Measurements from ENCODE around the gene RNF150. TPM values are rescaled to one million over a fixed set of nuclear protein-coding genes. Genes with fewer than 3 reads are reported as not detected.
"Not testable (repeated sequence)": the region's sequence is repeated elsewhere in the genome, so short reads cannot be mapped to it uniquely, and the experiment has no call there.

RNF150 gene
- total RNA-seq, 2 donors from 2014 or later = 2.3 to 4.6 TPM

DNA sequence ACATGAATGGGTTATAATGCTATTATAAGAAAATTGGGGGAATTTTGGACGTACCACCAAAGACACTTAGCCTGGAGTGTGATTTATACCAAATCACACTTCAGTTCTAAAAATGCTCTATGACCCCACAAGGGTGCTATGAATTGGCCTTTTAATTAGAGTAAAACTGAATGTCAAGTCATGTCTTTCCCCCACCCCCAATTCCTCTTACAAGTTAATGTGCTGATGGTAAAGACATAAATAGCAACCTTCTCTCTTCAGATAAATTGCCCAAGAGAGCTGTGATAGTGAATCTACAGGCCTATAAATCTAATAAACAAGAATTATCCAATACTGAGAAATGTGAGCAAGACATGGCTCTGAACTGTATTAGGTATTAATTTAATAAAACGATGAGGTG, 78.8 kb downstream of the RNF150 start:
- no peak for TF ChIP-seq POLR2A (IDR thresholded peaks at IDR 0.05)
- TF ChIP-seq, protein P1, sequence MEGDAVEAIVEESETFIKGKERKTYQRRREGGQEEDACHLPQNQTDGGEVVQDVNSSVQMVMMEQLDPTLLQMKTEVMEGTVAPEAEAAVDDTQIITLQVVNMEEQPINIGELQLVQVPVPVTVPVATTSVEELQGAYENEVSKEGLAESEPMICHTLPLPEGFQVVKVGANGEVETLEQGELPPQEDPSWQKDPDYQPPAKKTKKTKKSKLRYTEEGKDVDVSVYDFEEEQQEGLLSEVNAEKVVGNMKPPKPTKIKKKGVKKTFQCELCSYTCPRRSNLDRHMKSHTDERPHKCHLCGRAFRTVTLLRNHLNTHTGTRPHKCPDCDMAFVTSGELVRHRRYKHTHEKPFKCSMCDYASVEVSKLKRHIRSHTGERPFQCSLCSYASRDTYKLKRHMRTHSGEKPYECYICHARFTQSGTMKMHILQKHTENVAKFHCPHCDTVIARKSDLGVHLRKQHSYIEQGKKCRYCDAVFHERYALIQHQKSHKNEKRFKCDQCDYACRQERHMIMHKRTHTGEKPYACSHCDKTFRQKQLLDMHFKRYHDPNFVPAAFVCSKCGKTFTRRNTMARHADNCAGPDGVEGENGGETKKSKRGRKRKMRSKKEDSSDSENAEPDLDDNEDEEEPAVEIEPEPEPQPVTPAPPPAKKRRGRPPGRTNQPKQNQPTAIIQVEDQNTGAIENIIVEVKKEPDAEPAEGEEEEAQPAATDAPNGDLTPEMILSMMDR (IDR thresholded peaks at IDR 0.05) = no peak
- H3K36me3 ChIP-seq (replicated peaks in 1 of 2; ENCODE audit: insufficient read depth in 1 of 2, low read depth in 2 of 2) = no peaks in the 10 kb centered on the region
- ATAC-seq (no peak), DNase-seq (no peak)
- intact Hi-C loops (cut with DNase I) = no loop called here
- H3K27me3 ChIP-seq = no peaks in the 10 kb centered on the region
- H3K4me3 ChIP-seq = no peak overlapping the region
- no peaks in the 10 kb centered on the region for H3K4me1 ChIP-seq
- WGBS, 2 donors = 83 to 85% methylated on average over 2 of the region's 2 CpGs
- peaks cover 0 to 5% (median 0%) of the 10 kb centered on the region in 3 donors for H3K9me3 ChIP-seq
- no peak overlapping the region for H3K27ac ChIP-seq

DNA sequence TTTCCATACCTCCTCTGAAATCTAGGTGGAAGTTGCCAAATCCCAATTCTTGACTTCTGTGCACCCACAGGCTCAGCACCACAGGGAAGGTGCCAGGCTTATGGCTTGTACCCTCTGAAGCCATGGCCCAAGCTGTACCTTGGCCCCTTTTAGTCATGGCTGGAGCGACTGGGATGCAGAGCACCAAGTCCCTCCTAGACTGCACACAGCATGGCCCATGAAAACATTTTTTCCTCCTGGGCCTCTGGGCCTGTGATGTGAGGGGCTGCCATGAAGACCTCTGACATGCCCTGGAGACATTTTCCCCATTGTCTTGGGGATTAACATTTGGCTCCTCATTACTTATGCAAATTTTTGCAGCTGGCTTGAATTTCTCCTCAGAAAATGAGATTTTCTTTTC, 82.3 kb downstream of the RNF150 start:
- ATAC-seq; intact Hi-C loops (cut with DNase I): not testable (repeated sequence)
- WGBS, 2 donors = 69% methylated on average over 1 of the region's 1 CpG; no CpG with 5 or more reads in 1 of the 2 donors

DNA sequence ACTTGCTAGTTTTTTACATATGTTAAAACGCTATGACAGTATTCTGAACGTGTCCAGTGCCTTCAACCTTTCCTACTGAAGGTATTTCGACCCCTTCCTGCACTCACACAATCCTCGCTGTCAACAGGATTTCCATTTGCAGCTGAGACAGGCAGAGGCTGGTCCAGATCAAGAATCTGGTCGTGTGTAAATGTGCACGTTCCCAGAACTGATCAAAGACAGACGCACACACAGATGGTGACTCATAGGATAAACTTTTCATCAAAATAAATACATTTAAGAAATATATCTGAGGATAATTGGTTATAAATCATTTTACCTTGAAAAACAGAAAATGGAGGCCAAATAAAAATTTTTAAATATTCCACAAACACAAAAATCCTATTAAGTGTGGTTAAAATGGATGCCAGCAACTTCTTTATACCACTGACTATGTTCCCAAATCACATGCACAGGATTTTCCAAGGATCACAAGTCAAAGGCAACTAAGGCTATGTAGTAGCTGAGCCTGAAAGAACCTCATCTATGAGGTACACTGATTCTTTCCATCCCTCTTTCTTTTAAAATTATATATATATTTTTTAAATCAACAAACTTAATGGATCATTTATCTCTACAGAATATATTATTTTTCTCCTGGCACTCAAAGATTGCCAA, 85.9 kb downstream of the RNF150 start:
- H3K9me3 ChIP-seq = peaks cover 0 to 5% (median 0%) of the 10 kb centered on the region in 3 donors
- no peaks in the 10 kb centered on the region for H3K4me1 ChIP-seq
- no peak overlapping the region for H3K27ac ChIP-seq
- H3K4me3 ChIP-seq = no peak overlapping the region
- TF ChIP-seq, protein P1 (IDR thresholded peaks at IDR 0.05) = no peak
- no peak for TF ChIP-seq POLR2A (IDR thresholded peaks at IDR 0.05)
- DNase-seq (no peak), ATAC-seq (no peak)
- 55 to 67% methylated on average over 7 of the region's 7 CpGs for WGBS, 2 donors
- intact Hi-C loops (cut with DNase I) = no loop called here
- no peaks in the 10 kb centered on the region for H3K27me3 ChIP-seq
- no peaks in the 10 kb centered on the region for H3K36me3 ChIP-seq (replicated peaks in 1 of 2; ENCODE audit: insufficient read depth in 1 of 2, low read depth in 2 of 2)

More for the DNA sequence above, 82.3 kb downstream of the RNF150 start:
- H3K36me3 ChIP-seq (replicated peaks in 1 of 2; ENCODE audit: insufficient read depth in 1 of 2, low read depth in 2 of 2); H3K4me3 ChIP-seq; H3K4me1 ChIP-seq; H3K27me3 ChIP-seq; H3K9me3 ChIP-seq; DNase-seq; H3K27ac ChIP-seq: not testable (repeated sequence)

DNA sequence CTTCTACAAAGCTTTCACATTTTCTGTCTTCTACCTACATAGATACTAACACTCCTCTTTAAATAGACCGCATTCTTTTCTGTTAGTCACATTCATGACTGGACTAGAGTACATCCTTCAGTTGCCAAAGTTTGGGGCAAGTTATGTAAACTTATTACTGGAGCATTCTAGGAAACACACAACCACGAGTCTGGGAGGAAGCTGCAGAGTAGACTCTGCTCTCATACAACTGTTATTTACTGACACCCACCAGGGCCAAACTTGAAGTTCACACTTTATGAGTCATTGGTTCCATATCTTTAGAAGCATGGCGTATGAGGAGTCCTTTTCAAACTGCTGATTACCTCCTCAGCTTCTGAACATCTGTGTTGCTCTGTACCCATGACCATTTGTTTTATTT, 87.0 kb downstream of the RNF150 start:
- 62 to 67% methylated on average over 3 of the region's 3 CpGs for WGBS, 2 donors
- DNase-seq (peak in 1 of 4 donors; percentile 13), ATAC-seq (peak; percentile 48)
- H3K9me3 ChIP-seq = peaks cover 0 to 5% (median 0%) of the 10 kb centered on the region in 3 donors
- intact Hi-C loops (cut with DNase I) = no loop called here
- H3K27ac ChIP-seq = no peak overlapping the region
- H3K36me3 ChIP-seq (replicated peaks in 1 of 2; ENCODE audit: insufficient read depth in 1 of 2, low read depth in 2 of 2) = no peaks in the 10 kb centered on the region
- no peaks in the 10 kb centered on the region for H3K4me1 ChIP-seq
- TF ChIP-seq, protein P1 (IDR thresholded peaks at IDR 0.05) = no peak
- TF ChIP-seq POLR2A (IDR thresholded peaks at IDR 0.05) = no peak
- H3K4me3 ChIP-seq = no peak overlapping the region
- no peaks in the 10 kb centered on the region for H3K27me3 ChIP-seq

DNA sequence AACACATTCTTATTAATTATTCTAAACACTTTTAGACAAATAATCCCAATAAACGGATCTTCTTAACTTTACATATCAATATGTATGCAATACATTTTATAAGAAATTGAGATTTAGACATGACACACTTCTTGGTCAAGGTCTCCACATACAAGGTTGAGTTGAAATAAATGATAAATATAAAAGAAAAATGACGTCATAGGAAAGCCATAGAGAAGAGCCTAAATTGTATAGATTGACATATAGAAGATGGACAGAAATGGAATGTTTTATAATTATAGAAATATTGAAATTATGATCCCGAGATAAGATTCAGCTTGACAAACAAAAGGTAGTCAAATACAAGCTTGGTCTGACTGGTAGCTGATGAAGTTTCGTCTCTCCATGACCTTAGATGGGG, 87.4 kb downstream of the RNF150 start:
- H3K27me3 ChIP-seq = no peaks in the 10 kb centered on the region
- no peak for ATAC-seq
- intact Hi-C loops (cut with DNase I) = no loop called here
- DNase-seq = no peak
- peaks cover 0 to under 1% (median 0%) of the 10 kb centered on the region in 3 donors for H3K9me3 ChIP-seq
- no peak overlapping the region for H3K27ac ChIP-seq
- no peak overlapping the region for H3K4me3 ChIP-seq
- no peaks in the 10 kb centered on the region for H3K36me3 ChIP-seq (replicated peaks in 1 of 2; ENCODE audit: insufficient read depth in 1 of 2, low read depth in 2 of 2)
- TF ChIP-seq, protein P1 (IDR thresholded peaks at IDR 0.05) = no peak
- no peak for TF ChIP-seq POLR2A (IDR thresholded peaks at IDR 0.05)
- no peaks in the 10 kb centered on the region for H3K4me1 ChIP-seq
- WGBS, 2 donors = 60 to 67% methylated on average over 4 of the region's 4 CpGs

Data from body of pancreas (tissue), 4 donors.